Keratinocyte (primary cell): ENCODE measurements around the gene OR5K3. TPM values are rescaled to one million over a fixed set of nuclear protein-coding genes. Genes with fewer than 3 reads are reported as not detected.

Experiments
- DNase-seq: peaks from one replicate; pipeline ENCODE4 v3.0.0-alpha.2; 2011; ENCODE audit warnings: low read depth, missing footprints, low spot score
- FAIRE-seq: peaks from 2 replicates; lab custom pipeline; 2011; peaks lifted over from hg19 to GRCh38; lab: Jason Lieb, UNC
- H2AFZ ChIP-seq: 2 replicates; pipeline ENCODE4 v1.6.0; 2012; ENCODE audit warnings: low read length, control low read depth, inconsistent platforms; ENCODE audit not compliant: control insufficient read depth
- H3K27ac ChIP-seq: 2 replicates; pipeline ENCODE4 v1.5.1; 2011; ENCODE audit warnings: low read length; ENCODE audit not compliant: control insufficient read depth, insufficient read depth
- H3K27me3 ChIP-seq: 3 replicates; pipeline ENCODE4 v1.6.0; 2011; ENCODE audit warnings: low read length; ENCODE audit not compliant: control insufficient read depth, insufficient read depth; ENCODE audit errors: extremely low read depth
- H3K36me3 ChIP-seq, 2 experiments: 2 replicates in 1 of 2; 3 replicates in 1 of 2; pipeline ENCODE4 v1.5.1; 2011; ENCODE audit warnings: low read length in 2 of 2, mild to moderate bottlenecking in 1 of 2; ENCODE audit not compliant: control insufficient read depth in 2 of 2, insufficient read depth in 2 of 2; ENCODE audit errors: extremely low read depth in 1 of 2
- H3K4me1 ChIP-seq: 3 replicates; pipeline ENCODE4 v1.5.1; 2011; ENCODE audit warnings: low read length; ENCODE audit not compliant: control insufficient read depth, insufficient read depth; ENCODE audit errors: extremely low read depth
- H3K4me2 ChIP-seq: 3 replicates; pipeline ENCODE4 v1.6.0; 2011; ENCODE audit warnings: low read depth, low read length; ENCODE audit not compliant: control insufficient read depth, insufficient read depth; ENCODE audit errors: extremely low read depth
- H3K4me3 ChIP-seq, 3 experiments: fragments of 200-600 bp in 1 of 3; sonication (generic) in 1 of 3; 2 replicates in 2 of 3; 3 replicates in 1 of 3; pipeline ENCODE4 v1.5.1; 2011 to 2016; ENCODE audit warnings: low read length in 3 of 3, mild to moderate bottlenecking in 3 of 3, control low read depth in 2 of 3, inconsistent platforms in 1 of 3, low read depth in 1 of 3, mixed read lengths in 1 of 3, mixed run types in 1 of 3, moderate library complexity in 1 of 3; ENCODE audit not compliant: control insufficient read depth in 2 of 3, insufficient read depth in 2 of 3; ENCODE audit errors: extremely low read depth in 1 of 3
- H3K79me2 ChIP-seq: 2 replicates; pipeline ENCODE4 v1.6.0; 2012; ENCODE audit warnings: low read length; ENCODE audit not compliant: control insufficient read depth, insufficient read depth
- H3K9ac ChIP-seq: 3 replicates; pipeline ENCODE4 v1.6.0; 2011; ENCODE audit warnings: low read length; ENCODE audit not compliant: control insufficient read depth, insufficient read depth; ENCODE audit errors: extremely low read depth
- H3K9me1 ChIP-seq: 3 replicates; pipeline ENCODE4 v1.6.0; 2011; ENCODE audit warnings: low read length; ENCODE audit not compliant: control insufficient read depth, insufficient read depth; ENCODE audit errors: extremely low read depth
- H3K9me3 ChIP-seq: 2 replicates; pipeline ENCODE4 v1.5.1; 2012; ENCODE audit warnings: low read depth, low read length; ENCODE audit not compliant: control insufficient read depth
- H4K20me1 ChIP-seq: 3 replicates; pipeline ENCODE4 v1.6.0; 2011; ENCODE audit warnings: low read length; ENCODE audit not compliant: control insufficient read depth, insufficient read depth; ENCODE audit errors: extremely low read depth
- EZH2 ChIP-seq: IDR thresholded peaks from one replicate; pipeline ENCODE4 v1.6.1; 2012; ENCODE audit warnings: inconsistent platforms, mild to moderate bottlenecking, low read length, moderate library complexity
- dilution Hi-C: fragments of 300-500 bp; cut with MboI; formaldehyde crosslinking; loops from one replicate; pipeline ENCODE4 v1.7.0; 2020; ENCODE audit warnings: low sequenced_read_pairs; ENCODE audit not compliant: extremely low pct_ligation_motif_present
- polyA plus RNA-seq, 5 experiments: library from polyadenylated mRNA; depleted of rRNA in 3 of 5; stranded (reverse) in 3 of 5; stranded (forward) in 1 of 5; unstranded in 1 of 5; fragments of >200 nt; gene quantifications; 1 replicate in 1 of 5; 2 replicates in 3 of 5; 3 replicates in 1 of 5; pipeline versions ENCODE4 v1.2.1 to v1.2.3, GENCODE V29; 2011 to 2012; ENCODE audit warnings: missing spikeins in 2 of 5, low read depth in 1 of 5, low replicate concordance in 1 of 5
- TF ChIP-seq, protein P1 (sequence below), 3 experiments: IDR thresholded peaks in 1 of 3; conservative IDR thresholded peaks in 1 of 3; optimal IDR thresholded peaks in 1 of 3; 2 replicates in 2 of 3; 3 replicates in 1 of 3; pipeline versions ENCODE3 to v1.5.1; 2011; ENCODE audit warnings: low read length in 3 of 3, mild to moderate bottlenecking in 3 of 3, moderate library complexity in 2 of 3, control low read depth in 1 of 3, inconsistent platforms in 1 of 3; ENCODE audit not compliant: insufficient read depth in 2 of 3; ENCODE audit errors: extremely low read depth in 1 of 3

The OR5K3 gene
- polyA plus RNA-seq, 1 donor (not counting 4 experiments of a cell fraction or from before 2014, with no cell fraction given): not detected

DNA sequence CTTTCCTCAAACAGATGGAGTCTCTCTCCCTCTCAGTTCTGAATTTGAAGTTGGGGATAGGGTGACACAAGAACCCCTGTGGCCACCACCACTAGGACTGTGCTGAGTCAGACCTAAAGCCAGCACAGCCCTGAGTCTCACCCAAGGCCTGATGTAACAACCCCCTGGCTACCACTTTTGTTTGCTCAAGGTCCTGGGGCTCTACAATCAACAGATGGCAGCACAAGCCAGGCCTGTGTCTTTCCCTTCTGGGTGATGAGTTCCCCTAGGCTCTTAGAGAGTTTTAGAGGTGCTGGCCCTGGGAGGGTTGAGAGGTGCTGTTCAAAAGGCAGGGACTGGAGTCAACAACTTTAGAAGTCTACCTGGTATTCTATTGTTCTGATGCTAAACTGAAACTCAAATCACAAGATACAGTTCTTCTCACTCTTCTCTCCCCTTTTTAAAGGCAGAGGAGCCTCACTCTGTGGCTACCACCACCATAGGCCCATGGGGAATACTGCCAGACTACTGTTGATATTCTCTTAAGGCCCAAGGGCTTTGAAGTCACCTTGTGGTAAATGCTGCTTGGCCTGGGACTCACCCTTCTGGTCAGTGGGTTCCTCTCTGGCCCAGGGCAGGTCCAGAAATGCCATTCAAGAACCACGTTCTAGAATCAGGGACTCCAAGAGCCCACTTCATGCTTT is 30.3 kb upstream of the OR5K3 start:
- dilution Hi-C loops: no loop called here
- DNase-seq: peak; percentile 9

DNA sequence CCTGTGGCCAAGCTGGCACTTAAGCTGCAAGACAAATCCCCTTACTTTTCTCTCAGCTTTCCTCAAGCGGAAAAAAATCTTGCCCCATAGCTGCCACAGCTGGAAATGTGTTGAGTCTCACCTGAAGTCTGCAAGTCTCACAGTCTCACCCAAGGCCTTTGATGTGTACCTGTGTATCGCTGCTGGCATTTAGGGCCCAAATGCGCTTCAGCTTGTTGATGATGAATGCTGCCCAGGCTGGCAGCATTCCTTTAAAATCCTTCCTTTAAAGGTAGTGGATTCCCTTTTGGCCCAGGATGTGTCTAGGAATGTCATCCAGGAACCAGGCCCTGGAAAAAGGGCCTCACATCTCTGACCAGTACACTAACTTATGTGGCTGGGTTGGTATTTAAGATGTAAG is 29.8 kb upstream of the OR5K3 start:
- no peak for FAIRE-seq
- Histone ChIP-seq H2AFZ (no peak overlapping the region), H3K4me1 (peaks cover 3% of the 10 kb centered on the region), H3K27ac (no peak overlapping the region), H3K4me3 (no peak overlapping the region), H3K79me2 (no peaks in the 10 kb centered on the region), H3K9ac (no peak overlapping the region), H3K4me2 (no peak overlapping the region), H3K36me3 (no peaks in the 10 kb centered on the region), H4K20me1 (no peaks in the 10 kb centered on the region), H3K9me3 (no peaks in the 10 kb centered on the region), H3K27me3 (no peaks in the 10 kb centered on the region), H3K9me1 (no peaks in the 10 kb centered on the region)
- DNase-seq: no peak
- dilution Hi-C loops: no loop called here
- TF ChIP-seq, protein P1, sequence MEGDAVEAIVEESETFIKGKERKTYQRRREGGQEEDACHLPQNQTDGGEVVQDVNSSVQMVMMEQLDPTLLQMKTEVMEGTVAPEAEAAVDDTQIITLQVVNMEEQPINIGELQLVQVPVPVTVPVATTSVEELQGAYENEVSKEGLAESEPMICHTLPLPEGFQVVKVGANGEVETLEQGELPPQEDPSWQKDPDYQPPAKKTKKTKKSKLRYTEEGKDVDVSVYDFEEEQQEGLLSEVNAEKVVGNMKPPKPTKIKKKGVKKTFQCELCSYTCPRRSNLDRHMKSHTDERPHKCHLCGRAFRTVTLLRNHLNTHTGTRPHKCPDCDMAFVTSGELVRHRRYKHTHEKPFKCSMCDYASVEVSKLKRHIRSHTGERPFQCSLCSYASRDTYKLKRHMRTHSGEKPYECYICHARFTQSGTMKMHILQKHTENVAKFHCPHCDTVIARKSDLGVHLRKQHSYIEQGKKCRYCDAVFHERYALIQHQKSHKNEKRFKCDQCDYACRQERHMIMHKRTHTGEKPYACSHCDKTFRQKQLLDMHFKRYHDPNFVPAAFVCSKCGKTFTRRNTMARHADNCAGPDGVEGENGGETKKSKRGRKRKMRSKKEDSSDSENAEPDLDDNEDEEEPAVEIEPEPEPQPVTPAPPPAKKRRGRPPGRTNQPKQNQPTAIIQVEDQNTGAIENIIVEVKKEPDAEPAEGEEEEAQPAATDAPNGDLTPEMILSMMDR (optimal IDR thresholded peaks at IDR 0.05 in 1 of 3, IDR thresholded peaks at IDR 0.05 in 1 of 3, conservative IDR thresholded peaks at IDR 0.05 in 1 of 3; ENCODE audit: extremely low read depth in 1 of 3, insufficient read depth in 2 of 3, low read length in 3 of 3): no peak
- TF ChIP-seq EZH2: no peak

More for the DNA sequence above, 30.3 kb upstream of the OR5K3 start:
- Histone ChIP-seq H3K4me3 (no peak overlapping the region), H3K27me3 (no peaks in the 10 kb centered on the region), H2AFZ (no peak overlapping the region), H3K4me2 (no peak overlapping the region), H3K27ac (no peak overlapping the region), H4K20me1 (no peaks in the 10 kb centered on the region), H3K36me3 (no peaks in the 10 kb centered on the region), H3K79me2 (no peaks in the 10 kb centered on the region), H3K4me1 (peaks cover 3% of the 10 kb centered on the region), H3K9me3 (no peaks in the 10 kb centered on the region), H3K9me1 (no peaks in the 10 kb centered on the region), H3K9ac (no peak overlapping the region)
- TF ChIP-seq, protein P1 (optimal IDR thresholded peaks at IDR 0.05 in 1 of 3, IDR thresholded peaks at IDR 0.05 in 1 of 3, conservative IDR thresholded peaks at IDR 0.05 in 1 of 3; ENCODE audit: extremely low read depth in 1 of 3, insufficient read depth in 2 of 3, low read length in 3 of 3): peak; percentile 43 to 55 (median 43)
- no peak for TF ChIP-seq EZH2
- FAIRE-seq: no peak
